H1 (cell line): ENCODE results near the gene MTX1. TPM values are rescaled to one million over a fixed set of nuclear protein-coding genes. Genes with fewer than 3 reads are reported as not detected.

Experiments used
- ASH2L ChIP-seq: fragments of 200-600, 300-600 bp; sonication (generic); IDR thresholded peaks from one replicate; pipeline ENCODE4 v1.7.1; 2017; ENCODE audit warnings: low read length
- BCL11A ChIP-seq, 2 experiments: IDR thresholded peaks; one replicate each; pipeline ENCODE4 v1.6.1; 2011; ENCODE audit warnings: low read depth in 2 of 2, low read length in 2 of 2, mild to moderate bottlenecking in 2 of 2
- BRCA1 ChIP-seq: IDR thresholded peaks from 2 replicates; pipeline ENCODE4 v1.6.1; 2012; ENCODE audit warnings: low read depth, low read length, improper control_type of control experiment
- CTBP2 ChIP-seq: IDR thresholded peaks from 2 replicates; pipeline ENCODE4 v1.7.0; 2011; ENCODE audit warnings: borderline replicate concordance, mild to moderate bottlenecking, moderate library complexity, mixed read lengths, low read length; ENCODE audit not compliant: insufficient read depth, insufficient read length
- GABPA ChIP-seq: IDR thresholded peaks from 2 replicates; pipeline ENCODE4 v1.6.1; 2011; ENCODE audit warnings: mild to moderate bottlenecking, low read length, moderate library complexity, borderline replicate concordance; ENCODE audit not compliant: insufficient read depth
- HDAC2 ChIP-seq, 2 experiments: fragments of 300-600 bp in 1 of 2; sonication (generic) in 1 of 2; IDR thresholded peaks; 2 replicates each; pipeline ENCODE4 v1.6.1; 2011 to 2012; ENCODE audit warnings: low read depth in 2 of 2, low read length in 2 of 2, mild to moderate bottlenecking in 2 of 2, moderate library complexity in 2 of 2, borderline replicate concordance in 1 of 2, inconsistent platforms in 1 of 2
- JUN ChIP-seq: IDR thresholded peaks from 2 replicates; pipeline ENCODE4 v1.6.1; 2011; ENCODE audit warnings: low read depth, mild to moderate bottlenecking, improper control_type of control experiment, low read length
- KDM1A ChIP-seq: fragments of 200-600, 300-600 bp; sonication (generic); IDR thresholded peaks from 2 replicates; pipeline ENCODE4 v1.7.1; 2016; ENCODE audit warnings: mild to moderate bottlenecking, low read length, borderline replicate concordance
- KDM5A ChIP-seq: fragments of 200-600 bp; IDR thresholded peaks from 2 replicates; pipeline ENCODE4 v1.7.1; 2012; ENCODE audit warnings: mild to moderate bottlenecking, low read length, inconsistent platforms, mixed read lengths
- POLR2A ChIP-seq, 2 experiments: IDR thresholded peaks; 1 replicate in 1 of 2; 2 replicates in 1 of 2; pipeline ENCODE4 v1.6.1; 2011; ENCODE audit warnings: low read depth in 2 of 2, low read length in 2 of 2, mild to moderate bottlenecking in 2 of 2; ENCODE audit errors: control extremely low read depth in 1 of 2
- POU5F1 ChIP-seq: IDR thresholded peaks from 2 replicates; pipeline ENCODE4 v1.6.1; 2011; ENCODE audit warnings: low read depth, mild to moderate bottlenecking, low read length, moderate library complexity
- RNF2 ChIP-seq: fragments of 200-900, 300-1000 bp; sonication (generic); IDR thresholded peaks from 2 replicates; pipeline ENCODE4 v1.7.1; 2016; ENCODE audit warnings: borderline replicate concordance, low read depth, mild to moderate bottlenecking, antibody characterized with exemption, low read length; ENCODE audit not compliant: poor library complexity, severe bottlenecking; ENCODE audit errors: missing control alignments
- SIRT6 ChIP-seq: IDR thresholded peaks from one replicate; pipeline ENCODE4 v1.7.1; 2012; ENCODE audit warnings: low read length, inconsistent platforms
- SIX5 ChIP-seq: IDR thresholded peaks from 2 replicates; pipeline ENCODE4 v1.6.1; 2011; ENCODE audit warnings: mild to moderate bottlenecking, low read depth, low read length
- SP1 ChIP-seq: IDR thresholded peaks from 2 replicates; pipeline ENCODE4 v1.6.1; 2011; ENCODE audit warnings: low read depth, low read length
- SP2 ChIP-seq: IDR thresholded peaks from 2 replicates; pipeline ENCODE4 v1.6.1; 2012; ENCODE audit warnings: mild to moderate bottlenecking, low read length, inconsistent platforms
- SP4 ChIP-seq: IDR thresholded peaks from 2 replicates; pipeline ENCODE4 v1.6.1; 2012; ENCODE audit warnings: low read length, inconsistent platforms
- TAF7 ChIP-seq: optimal IDR thresholded peaks from 2 replicates; pipeline ENCODE3; 2011; ENCODE audit warnings: low read depth, mild to moderate bottlenecking, inconsistent platforms, low read length, moderate library complexity, borderline replicate concordance
- TBP ChIP-seq: IDR thresholded peaks from 2 replicates; pipeline ENCODE4 v1.6.1; 2011; ENCODE audit warnings: low read depth, low read length, improper control_type of control experiment
- TCF12 ChIP-seq: IDR thresholded peaks from 2 replicates; pipeline ENCODE4 v1.6.1; 2011; ENCODE audit warnings: low read depth, mild to moderate bottlenecking, low read length
- TEAD4 ChIP-seq: IDR thresholded peaks from 2 replicates; pipeline ENCODE4 v1.6.1; 2012; ENCODE audit warnings: low read depth, low read length, inconsistent platforms, mixed read lengths
- polyA plus RNA-seq, 7 experiments: library from polyadenylated mRNA; depleted of rRNA in 3 of 7; stranded (reverse) in 5 of 7; unstranded in 2 of 7; fragments of >200 nt in 5 of 7; fragments of 200-250 nt in 2 of 7; gene quantifications; 1 replicate in 5 of 7; 2 replicates in 1 of 7; 4 replicates in 1 of 7; pipeline versions ENCODE4 v1.2.1 to v1.2.3, GENCODE V29; 2011 to 2013; ENCODE audit warnings: missing spikeins in 2 of 7, mixed read lengths in 2 of 7
- total RNA-seq: library from RNA; stranded (reverse); fragmentation: NEBNext Ultra II Directional; extraction: Animal tissue kit (Norgen Biotek cat#: 25700); gene quantifications from 2 replicates; pipeline ENCODE4 v1.2.1, GENCODE V29; 2021
- TF ChIP-seq, protein P1 (sequence below): IDR thresholded peaks from 2 replicates; pipeline ENCODE4 v1.6.1; 2011; ENCODE audit warnings: low read length, improper control_type of control experiment
- TF ChIP-seq, protein P2 (sequence below): IDR thresholded peaks from 2 replicates; pipeline ENCODE4 v1.6.1; 2011; ENCODE audit warnings: low read depth, mild to moderate bottlenecking, low read length; ENCODE audit not compliant: insufficient read depth

Gene MTX1
- total and polyA plus RNA-seq, 2 of the 8 experiments (the other 6 are each of a cell fraction or from before 2014, with no cell fraction given) = 47.9 to 131 TPM

DNA sequence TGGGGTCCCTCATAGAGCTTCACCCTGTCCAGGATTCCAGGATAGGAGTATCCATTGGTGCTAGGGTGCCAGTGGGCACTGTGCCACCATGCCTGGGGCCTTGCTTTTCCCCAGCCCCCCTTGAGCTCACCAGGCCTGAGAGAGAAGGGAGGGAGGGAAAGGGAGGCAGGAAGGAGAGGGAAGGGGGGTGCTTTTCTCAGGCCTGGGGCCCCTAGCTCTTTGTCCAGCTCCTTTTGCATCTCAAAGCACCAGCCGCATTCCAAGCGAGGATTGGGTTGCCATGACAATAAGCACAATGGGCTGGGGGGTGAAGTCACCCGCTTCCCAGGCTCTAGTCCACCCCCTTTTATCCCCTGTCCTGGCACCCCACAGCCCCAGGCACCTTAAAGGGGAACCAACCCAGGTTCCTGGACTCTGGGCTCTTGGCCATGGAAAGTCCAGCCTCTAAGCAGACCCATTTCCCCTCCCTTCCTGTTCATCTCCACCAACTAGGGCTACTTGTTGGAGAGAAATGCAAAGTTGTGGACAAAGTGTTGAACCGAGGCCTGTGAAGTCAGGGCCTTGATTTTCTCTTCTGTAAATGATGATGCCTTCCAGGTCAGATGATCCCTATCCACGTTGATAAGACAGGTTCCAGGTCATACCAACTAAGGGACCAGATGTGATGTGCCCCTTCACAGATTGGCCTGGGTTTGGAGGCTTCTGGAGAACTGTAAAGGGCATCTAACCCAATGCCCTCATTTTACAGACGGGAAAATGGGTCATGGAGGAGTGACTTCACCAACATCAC, 12.2 kb upstream of the MTX1 start (continued):
- TF ChIP-seq SP2 (no peak), JUN (peak; percentile 48), BRCA1 (no peak), TEAD4 (peak; percentile 98), POU5F1 (peak; percentile 62; the same call in 1 of the 2 replicates), ASH2L (peak; percentile 45), TBP (peak; percentile 15; the same call in 1 of the 2 replicates), TAF7 (no peak), SIRT6 (no peak), SIX5 (no peak), SP4 (peak; percentile 32; the same call in 1 of the 2 replicates), TCF12 (0 out of 2 replicates have a peak, but pooled peaks have one; percentile 39), CTBP2 (no peak), KDM1A (no peak), POLR2A (IDR thresholded peaks at IDR 0.05; ENCODE audit: control extremely low read depth in 1 of 2, low read depth in 2 of 2, low read length in 2 of 2) (peak in 1 of 2 experiments; percentile 80; a peak in 2 of 3 replicates), HDAC2 (IDR thresholded peaks at IDR 0.05; ENCODE audit: borderline replicate concordance in 1 of 2, low read depth in 2 of 2, low read length in 2 of 2) (peak; percentile 47 to 70; a peak in 2 of 4 replicates), GABPA (no peak), KDM5A (no peak), BCL11A (IDR thresholded peaks at IDR 0.05; ENCODE audit: low read depth in 2 of 2, low read length in 2 of 2) (no peak), SP1 (peak; percentile 92), RNF2 (no peak)
- TF ChIP-seq, protein P1, sequence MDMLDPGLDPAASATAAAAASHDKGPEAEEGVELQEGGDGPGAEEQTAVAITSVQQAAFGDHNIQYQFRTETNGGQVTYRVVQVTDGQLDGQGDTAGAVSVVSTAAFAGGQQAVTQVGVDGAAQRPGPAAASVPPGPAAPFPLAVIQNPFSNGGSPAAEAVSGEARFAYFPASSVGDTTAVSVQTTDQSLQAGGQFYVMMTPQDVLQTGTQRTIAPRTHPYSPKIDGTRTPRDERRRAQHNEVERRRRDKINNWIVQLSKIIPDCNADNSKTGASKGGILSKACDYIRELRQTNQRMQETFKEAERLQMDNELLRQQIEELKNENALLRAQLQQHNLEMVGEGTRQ = no peak
- TF ChIP-seq, protein P2, sequence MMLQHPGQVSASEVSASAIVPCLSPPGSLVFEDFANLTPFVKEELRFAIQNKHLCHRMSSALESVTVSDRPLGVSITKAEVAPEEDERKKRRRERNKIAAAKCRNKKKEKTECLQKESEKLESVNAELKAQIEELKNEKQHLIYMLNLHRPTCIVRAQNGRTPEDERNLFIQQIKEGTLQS = no peak
